GM18909 (cell line): ENCODE data around the gene SCARB2.
A peak's percentile ranks its signal among the peaks of the same experiment; 100 is the strongest.

Experiments used
- ATAC-seq: cut with Tn5 transposase; IDR thresholded peaks from one replicate; pipeline ENCODE4 v1.9.1; 2021; ENCODE audit warnings: mild to moderate bottlenecking; ENCODE audit not compliant: unreplicated experiment, poor library complexity

The SCARB2 gene

GRCh38 chr4:76201276-76201675 is 12.3 kb downstream of the SCARB2 start:
- no peak for ATAC-seq

GRCh38 chr4:76200771-76201231 is 12.8 kb downstream of the SCARB2 start:
- no peak for ATAC-seq

- ATAC-seq = peak; percentile 87
Measured at GRCh38 chr4:76199664-76200211, 13.9 kb downstream of the SCARB2 start.

- peak; percentile 42 for ATAC-seq
Measured at GRCh38 chr4:76198411-76199237, 15.0 kb downstream of the SCARB2 start.

- ATAC-seq = peak; percentile 17
Measured at GRCh38 chr4:76197971-76198410, 15.6 kb downstream of the SCARB2 start.

GRCh38 chr4:76197031-76197743 is 16.4 kb downstream of the SCARB2 start:
- ATAC-seq = no peak

GRCh38 chr4:76196376-76196775 is 17.2 kb downstream of the SCARB2 start:
- ATAC-seq = no peak

GRCh38 chr4:76195326-76195725 is 18.3 kb downstream of the SCARB2 start:
- ATAC-seq = no peak

- no peak for ATAC-seq
Measured at GRCh38 chr4:76194325-76194724, 19.3 kb downstream of the SCARB2 start.

GRCh38 chr4:76192236-76192635 is 21.4 kb downstream of the SCARB2 start:
- ATAC-seq = no peak

- ATAC-seq = no peak
Measured at GRCh38 chr4:76188557-76188956, 25.1 kb downstream of the SCARB2 start.

- ATAC-seq = no peak
Measured at GRCh38 chr4:76188149-76188548, 25.5 kb downstream of the SCARB2 start.

GRCh38 chr4:76187152-76187551 is 26.5 kb downstream of the SCARB2 start:
- ATAC-seq = no peak

GRCh38 chr4:76182463-76182862 is 31.2 kb downstream of the SCARB2 start:
- no peak for ATAC-seq

- peak; percentile 89 for ATAC-seq
Measured at GRCh38 chr4:76179398-76180318, 34.0 kb downstream of the SCARB2 start.

- ATAC-seq = no peak
Measured at GRCh38 chr4:76178296-76178695, 35.3 kb downstream of the SCARB2 start.

- ATAC-seq = no peak
Measured at GRCh38 chr4:76177709-76178108, 35.9 kb downstream of the SCARB2 start.

GRCh38 chr4:76175336-76175735 is 38.3 kb downstream of the SCARB2 start:
- ATAC-seq = no peak

GRCh38 chr4:76174216-76174615 is 39.4 kb downstream of the SCARB2 start:
- ATAC-seq = no peak

GRCh38 chr4:76168688-76169087 is 44.9 kb downstream of the SCARB2 start:
- no peak for ATAC-seq
